GM12878 (cell line): Measurements from ENCODE around the gene ADPRS. TPM values are rescaled to one million over a fixed set of nuclear protein-coding genes. Genes with fewer than 3 reads are reported as not detected.

Source experiments
- ATAC-seq: fragments of 200-7000 bp; cut with Tn5 transposase; 3 replicates; pipeline ENCODE4 v1.9.1; 2020; ENCODE audit warnings: mild to moderate bottlenecking, moderate library complexity
- BruUV-seq: library from RNA; stranded (reverse); fragments of 400-500 nt; replicated peaks from 2 replicates; lab custom pipeline; 2021; lab: Mats Ljungman, UMichigan
- CTCF ChIA-PET: fragments of 300-600 bp; sonication (Branson Sonifier 250); formaldehyde crosslinking; extraction: SDS; loops from one replicate; lab custom pipeline; 2021; ENCODE audit warnings: inconsistent platforms; lab: Yijun Ruan, JAX
- POLR2A ChIA-PET: fragments of 350-600 bp; formaldehyde crosslinking; extraction: SDS; loops from one replicate; lab custom pipeline; 2021; ENCODE audit warnings: inconsistent platforms; lab: Charles Lee
- RAD21 ChIA-PET: fragments of 300-600 bp; sonication (Branson Sonifier 250); formaldehyde crosslinking; loops from one replicate; lab custom pipeline; 2023; ENCODE audit warnings: antibody characterized with exemption; ENCODE audit not compliant: unreplicated experiment; lab: Charles Lee
- SMC1A ChIA-PET: fragments of 300-600 bp; sonication (Branson Sonifier 250); formaldehyde crosslinking; loops from one replicate; lab custom pipeline; 2023; ENCODE audit not compliant: unreplicated experiment, uncharacterized antibody; lab: Charles Lee
- DNase-seq: peaks from one replicate; pipeline ENCODE4 v3.0.0-alpha.2; 2011; ENCODE audit warnings: low read depth, low spot score
- FAIRE-seq: peaks from 3 replicates; lab custom pipeline; 2011; peaks lifted over from hg19 to GRCh38; lab: Jason Lieb, UNC
- H2AFZ ChIP-seq: 2 replicates; pipeline ENCODE4 v1.6.0; 2011; ENCODE audit warnings: low read depth, low read length, control low read depth; ENCODE audit not compliant: control insufficient read depth
- H3K27ac ChIP-seq: 2 replicates; pipeline ENCODE4 v1.5.1; 2011; ENCODE audit warnings: control low read depth; ENCODE audit not compliant: control insufficient read depth, insufficient read depth
- H3K27me3 ChIP-seq, 2 experiments: replicated peaks in 1 of 2; 2 replicates each; pipeline versions ENCODE4 v1.6.0 to v1.6.1; 2011; ENCODE audit warnings: low read length in 1 of 2; ENCODE audit not compliant: control insufficient read depth in 2 of 2, insufficient read depth in 2 of 2
- H3K36me3 ChIP-seq, 2 experiments: 2 replicates each; pipeline ENCODE4 v1.5.1; 2011; ENCODE audit warnings: low read length in 1 of 2; ENCODE audit not compliant: control insufficient read depth in 2 of 2, insufficient read depth in 2 of 2
- H3K4me1 ChIP-seq: 2 replicates; pipeline ENCODE4 v1.6.1; 2011; ENCODE audit warnings: mild to moderate bottlenecking, low read length, moderate library complexity, mixed read lengths; ENCODE audit not compliant: control insufficient read depth, insufficient read depth
- H3K4me2 ChIP-seq: 2 replicates; pipeline ENCODE4 v1.6.0; 2011; ENCODE audit warnings: control low read depth; ENCODE audit not compliant: control insufficient read depth, insufficient read depth
- H3K4me3 ChIP-seq: fragments of 200-600 bp; sonication (generic); 2 replicates; pipeline ENCODE4 v1.5.1; 2016
- H3K79me2 ChIP-seq: 2 replicates; pipeline ENCODE4 v1.6.0; 2011; ENCODE audit warnings: low read length; ENCODE audit not compliant: control insufficient read depth, insufficient read depth
- H3K9ac ChIP-seq: 2 replicates; pipeline ENCODE4 v1.8.0; 2011; ENCODE audit warnings: low read length, control low read depth, mixed read lengths; ENCODE audit not compliant: control insufficient read depth, insufficient read depth
- H3K9me3 ChIP-seq: replicated peaks from 3 replicates; pipeline ENCODE4 v1.5.1; 2011; ENCODE audit warnings: mild to moderate bottlenecking, low read length; ENCODE audit not compliant: control insufficient read depth, insufficient read depth
- H4K20me1 ChIP-seq: 2 replicates; pipeline ENCODE4 v1.6.0; 2011; ENCODE audit not compliant: control insufficient read depth, insufficient read depth
- ASH2L ChIP-seq: fragments of 300-600, 200-600 bp; sonication (generic); IDR thresholded peaks from 2 replicates; pipeline ENCODE4 v1.6.1; 2017; ENCODE audit warnings: low read depth, mild to moderate bottlenecking, borderline replicate concordance
- BACH1 ChIP-seq: fragments of 450-650 bp; IDR thresholded peaks from 2 replicates; pipeline ENCODE4 v1.6.1; 2017; ENCODE audit warnings: mild to moderate bottlenecking, borderline replicate concordance
- EGR1 ChIP-seq, 2 experiments: IDR thresholded peaks; 1 replicate in 1 of 2; 2 replicates in 1 of 2; pipeline ENCODE4 v1.6.1; 2011 to 2012; ENCODE audit warnings: low read depth in 2 of 2, low read length in 2 of 2, borderline replicate concordance in 1 of 2, mild to moderate bottlenecking in 1 of 2, moderate library complexity in 1 of 2
- MXI1 ChIP-seq: fragments of 150-350 bp; IDR thresholded peaks from 2 replicates; pipeline ENCODE4 v1.6.1; 2011; ENCODE audit warnings: low read depth, mild to moderate bottlenecking, inconsistent platforms, low read length, improper control_type of control experiment
- NFXL1 ChIP-seq: fragments of 450-650 bp; IDR thresholded peaks from 2 replicates; pipeline ENCODE4 v1.6.1; 2017; ENCODE audit warnings: antibody characterized with exemption, mild to moderate bottlenecking, borderline replicate concordance
- NR2C1 ChIP-seq: fragments of 450-650 bp; IDR thresholded peaks from 2 replicates; pipeline ENCODE4 v1.6.1; 2017; ENCODE audit warnings: antibody characterized with exemption, mild to moderate bottlenecking, moderate library complexity
- RAD51 ChIP-seq: fragments of 450-650 bp; IDR thresholded peaks from 2 replicates; pipeline ENCODE4 v1.6.1; 2016; ENCODE audit warnings: moderate library complexity, mild to moderate bottlenecking, inconsistent platforms
- RFX5 ChIP-seq: IDR thresholded peaks from 2 replicates; pipeline ENCODE4 v1.6.1; 2011; ENCODE audit warnings: low read depth, low read length, improper control_type of control experiment
- ZBTB40 ChIP-seq: fragments of 450-650 bp; IDR thresholded peaks from 2 replicates; pipeline ENCODE4 v1.6.1; 2016; ENCODE audit warnings: mild to moderate bottlenecking, moderate library complexity, borderline replicate concordance
- ZNF207 ChIP-seq: fragments of 450-650 bp; IDR thresholded peaks from 2 replicates; pipeline ENCODE4 v1.6.1; 2014; ENCODE audit warnings: antibody characterized with exemption, mild to moderate bottlenecking, borderline replicate concordance
- WGBS: methylation state at CpG from one replicate; pipeline ENCODE4 v1.1.6; 2016; ENCODE audit warnings: low lambda C conversion rate; ENCODE audit not compliant: insufficient replicate concordance, insufficient coverage; ENCODE audit errors: missing lambda C conversion rate; 5-methylcytosine and 5-hydroxymethylcytosine counted together
- in situ Hi-C: fragments of 300-500 bp; cut with MboI; formaldehyde crosslinking; loops from 9 replicates; pipeline ENCODE4 v1.14.3; 2018; ENCODE audit warnings: mixed read lengths
- intact Hi-C: fragments of 100-400 bp; cut with micrococcal nuclease; formaldehyde crosslinking; loops from one replicate; pipeline ENCODE4 v1.14.2; 2022; ENCODE audit not compliant: unreplicated experiment
- polyA plus RNA-seq, 11 experiments: library from polyadenylated mRNA; depleted of rRNA in 4 of 11; unstranded in 6 of 11; stranded (reverse) in 5 of 11; fragments of >200 nt; fragmentation: Nextera tagmentation in 4 of 11; fragmentation: Illumina TruSeq in 1 of 11; extraction: Ambion mirVana in 4 of 11; extraction: Trizol in 1 of 11; gene quantifications; 1 replicate in 1 of 11; 2 replicates in 10 of 11; pipeline versions ENCODE4 v1.2.1 to v1.2.3, GENCODE V29; 2011 to 2016; ENCODE audit warnings: inconsistent platforms in 2 of 11, missing spikeins in 2 of 11, low read depth in 1 of 11
- total RNA-seq, 4 experiments: library from RNA; depleted of rRNA in 3 of 4; stranded (reverse); fragments of >200 nt in 3 of 4; fragmentation: Illumina TruSeq in 1 of 4; extraction: Trizol in 1 of 4; gene quantifications; 2 replicates each; pipeline versions ENCODE4 v1.2.1 to v1.2.3, GENCODE V29; 2013 to 2021
- TF ChIP-seq, protein P1 (sequence below): fragments of 450-650 bp; IDR thresholded peaks from 2 replicates; pipeline ENCODE4 v1.6.1; 2016; ENCODE audit warnings: mild to moderate bottlenecking
- TF ChIP-seq, protein P2 (sequence below): IDR thresholded peaks from 2 replicates; pipeline ENCODE4 v1.6.1; 2012; ENCODE audit warnings: low read depth, low read length, improper control_type of control experiment

Gene ADPRS
- total and polyA plus RNA-seq, 10 of the 15 experiments (the other 5 are each of a cell fraction or from before 2014, with no cell fraction given), result 7.6 to 57.6 (median 39.1) TPM

GRCh38 chr1:36053978-36054377 is 34.7 kb upstream of the ADPRS start:
- FAIRE-seq (peak; percentile 74), DNase-seq (no peak), ATAC-seq (no peak)
- SMC1A ChIA-PET, result no interaction called here
- no peak overlapping the region for H2AFZ ChIP-seq
- CTCF ChIA-PET, result interaction anchor here (1.0 kb wide), 1 partner anchor 9 kb away, joined by 3 read pairs; no protein-coding TSS in a partner anchor
- no peaks in the 10 kb centered on the region for H4K20me1 ChIP-seq
- H3K9me3 ChIP-seq, result no peaks in the 10 kb centered on the region
- intact Hi-C loops, result no loop called here
- no peak overlapping the region for H3K4me3 ChIP-seq
- POLR2A ChIA-PET, result interaction anchor here (0.6 kb wide), 1 partner anchor 419 kb away, joined by 3 read pairs; no protein-coding TSS in a partner anchor
- no peak for TF ChIP-seq NR2C1
- TF ChIP-seq, protein P1, sequence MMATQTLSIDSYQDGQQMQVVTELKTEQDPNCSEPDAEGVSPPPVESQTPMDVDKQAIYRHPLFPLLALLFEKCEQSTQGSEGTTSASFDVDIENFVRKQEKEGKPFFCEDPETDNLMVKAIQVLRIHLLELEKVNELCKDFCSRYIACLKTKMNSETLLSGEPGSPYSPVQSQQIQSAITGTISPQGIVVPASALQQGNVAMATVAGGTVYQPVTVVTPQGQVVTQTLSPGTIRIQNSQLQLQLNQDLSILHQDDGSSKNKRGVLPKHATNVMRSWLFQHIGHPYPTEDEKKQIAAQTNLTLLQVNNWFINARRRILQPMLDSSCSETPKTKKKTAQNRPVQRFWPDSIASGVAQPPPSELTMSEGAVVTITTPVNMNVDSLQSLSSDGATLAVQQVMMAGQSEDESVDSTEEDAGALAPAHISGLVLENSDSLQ, result no peak
- TF ChIP-seq RAD51, result no peak
- no peaks in the 10 kb centered on the region for H3K36me3 ChIP-seq
- BruUV-seq, result no TSS peak
- H3K27me3 ChIP-seq, result no peaks in the 10 kb centered on the region
- H3K27ac ChIP-seq, result no peak overlapping the region
- H3K79me2 ChIP-seq, result no peaks in the 10 kb centered on the region
- H3K4me1 ChIP-seq, result no peaks in the 10 kb centered on the region
- RAD21 ChIA-PET, result interaction anchor here (0.6 to 1.5 kb wide), 2 partner anchors 31 to 152 kb away, joined by 3 read pairs; no protein-coding TSS in a partner anchor
- in situ Hi-C loops, result no loop called here
- H3K4me2 ChIP-seq, result no peak overlapping the region
- no peak overlapping the region for H3K9ac ChIP-seq

GRCh38 chr1:36055706-36056105 is 33.0 kb upstream of the ADPRS start:
- Histone ChIP-seq H3K4me3 (no peak overlapping the region), H4K20me1 (no peaks in the 10 kb centered on the region), H3K9me3 (no peaks in the 10 kb centered on the region), H3K4me2 (no peak overlapping the region), H3K36me3 (no peaks in the 10 kb centered on the region; a peak in 1 of 4 replicates), H2AFZ (no peak overlapping the region), H3K4me1 (no peaks in the 10 kb centered on the region), H3K27ac (no peak overlapping the region), H3K9ac (no peak overlapping the region), H3K27me3 (no peaks in the 10 kb centered on the region), H3K79me2 (no peaks in the 10 kb centered on the region)
- POLR2A ChIA-PET, result no interaction called here
- 97% methylated on average over 5 of the region's 5 CpGs for WGBS
- intact Hi-C loops (no loop called here), in situ Hi-C loops (no loop called here)
- DNase-seq, result no peak
- RAD21 ChIA-PET, result no interaction called here
- no peak for FAIRE-seq
- CTCF ChIA-PET, result no interaction called here
- SMC1A ChIA-PET, result no interaction called here
- no peak for ATAC-seq
- BruUV-seq, result TSS peak; percentile 28
- TF ChIP-seq ZBTB40, result no peak
- TF ChIP-seq BACH1, result no peak
- no peak for TF ChIP-seq MXI1
- TF ChIP-seq EGR1 (IDR thresholded peaks at IDR 0.05; ENCODE audit: borderline replicate concordance in 1 of 2, low read depth in 2 of 2, low read length in 2 of 2), result no peak
- TF ChIP-seq, protein P2, sequence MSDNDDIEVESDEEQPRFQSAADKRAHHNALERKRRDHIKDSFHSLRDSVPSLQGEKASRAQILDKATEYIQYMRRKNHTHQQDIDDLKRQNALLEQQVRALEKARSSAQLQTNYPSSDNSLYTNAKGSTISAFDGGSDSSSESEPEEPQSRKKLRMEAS, result no peak
- TF ChIP-seq RFX5, result no peak
- no peak for TF ChIP-seq ZNF207
- TF ChIP-seq NFXL1, result no peak
- no peak for TF ChIP-seq ASH2L
